NCI-H2227 treated with DMSO at 0.1 percent for 48 hours (cell line): Measurements from ENCODE around the gene KRTAP29-1.

ENCODE experiments used
- DNase-seq: peaks from one replicate; lab custom pipeline; 2025; lab: John Stamatoyannopoulos, UW

Gene KRTAP29-1

GRCh38 chr17:41328207-41328606 lies 25.6 kb upstream of the KRTAP29-1 start:
- no peak for DNase-seq

- no peak for DNase-seq
Observed at GRCh38 chr17:41327411-41328120, 24.9 kb upstream of the KRTAP29-1 start.

GRCh38 chr17:41326173-41327145 lies 23.8 kb upstream of the KRTAP29-1 start:
- DNase-seq, result no peak

GRCh38 chr17:41325611-41326010 lies 23.0 kb upstream of the KRTAP29-1 start:
- no peak for DNase-seq

GRCh38 chr17:41325126-41325525 lies 22.5 kb upstream of the KRTAP29-1 start:
- no peak for DNase-seq

- DNase-seq, result no peak
Observed at GRCh38 chr17:41324180-41325075, 21.8 kb upstream of the KRTAP29-1 start.

GRCh38 chr17:41322903-41323895 lies 20.5 kb upstream of the KRTAP29-1 start:
- DNase-seq, result no peak

GRCh38 chr17:41322094-41322902 lies 19.6 kb upstream of the KRTAP29-1 start:
- DNase-seq, result peak; percentile 49

GRCh38 chr17:41318231-41318630 lies 15.6 kb upstream of the KRTAP29-1 start:
- no peak for DNase-seq

GRCh38 chr17:41315814-41316445 lies 13.3 kb upstream of the KRTAP29-1 start:
- DNase-seq, result no peak

- no peak for DNase-seq
Observed at GRCh38 chr17:41315204-41315794, 12.6 kb upstream of the KRTAP29-1 start, which contains the start of gene KRTAP17-1. Gene KRTAP17-1 (minus strand): TSS chr17:41315710. CDS start chr17:41315650, 60 bp downstream.

- DNase-seq, result no peak
Observed at GRCh38 chr17:41311111-41311510, 8.5 kb upstream of the KRTAP29-1 start.

GRCh38 chr17:41308918-41309359 lies 6.3 kb upstream of the KRTAP29-1 start, which contains the start of gene KRTAP16-1:
Gene KRTAP16-1 (minus strand): TSS chr17:41309309. CDS start chr17:41309253, 56 bp downstream.
- DNase-seq, result no peak

GRCh38 chr17:41308251-41308917 lies 5.7 kb upstream of the KRTAP29-1 start:
- no peak for DNase-seq

- DNase-seq, result no peak
Observed at GRCh38 chr17:41307647-41308046, 5.0 kb upstream of the KRTAP29-1 start.

- DNase-seq, result no peak
Observed at GRCh38 chr17:41304091-41304490, 1.4 kb upstream of the KRTAP29-1 start.

- DNase-seq, result no peak
Observed at GRCh38 chr17:41302981-41303380, 330 bp upstream of the KRTAP29-1 start.

GRCh38 chr17:41301204-41301790 lies 1.4 kb downstream of the KRTAP29-1 start:
- no peak for DNase-seq
